Effector memory CD4-positive, alpha-beta T cell (primary cell): ENCODE measurements around the gene ELAVL4.

Experiments used
- DNase-seq, 3 donors: peaks; one replicate each; pipeline ENCODE4 v3.0.0-alpha.2; 2020
- H3K27ac ChIP-seq: 2 replicates; pipeline ENCODE4 v1.7.0; 2013; ENCODE audit warnings: mild to moderate bottlenecking, low read length, moderate library complexity; ENCODE audit not compliant: insufficient read depth, poor library complexity, severe bottlenecking
- H3K27me3 ChIP-seq: replicated peaks from 2 replicates; pipeline ENCODE4 v1.7.0; 2013; ENCODE audit warnings: mild to moderate bottlenecking, low read length; ENCODE audit not compliant: insufficient read depth, control insufficient read depth, poor library complexity, severe bottlenecking
- H3K36me3 ChIP-seq: 2 replicates; pipeline ENCODE4 v1.7.0; 2013; ENCODE audit warnings: mild to moderate bottlenecking, low read length, moderate library complexity; ENCODE audit not compliant: control insufficient read depth, insufficient read depth
- H3K4me1 ChIP-seq: 2 replicates; pipeline ENCODE4 v1.7.0; 2013; ENCODE audit warnings: low read length, mild to moderate bottlenecking; ENCODE audit not compliant: control insufficient read depth, insufficient read depth, poor library complexity, severe bottlenecking
- H3K4me3 ChIP-seq: 2 replicates; pipeline ENCODE4 v1.7.0; 2013; ENCODE audit warnings: low read length, low read depth, mild to moderate bottlenecking; ENCODE audit not compliant: insufficient read depth, poor library complexity, severe bottlenecking
- H3K9me3 ChIP-seq: 2 replicates; pipeline ENCODE4 v1.7.0; 2013; ENCODE audit warnings: mild to moderate bottlenecking, low read length, moderate library complexity; ENCODE audit not compliant: control insufficient read depth

Gene ELAVL4

GRCh38 chr1:50111503-50111902 is 2.8 kb downstream of the ELAVL4 start:
- no peak overlapping the region for H3K4me3 ChIP-seq
- no peaks in the 10 kb centered on the region for H3K27me3 ChIP-seq
- H3K9me3 ChIP-seq, result no peaks in the 10 kb centered on the region
- no peaks in the 10 kb centered on the region for H3K36me3 ChIP-seq
- no peak overlapping the region for H3K27ac ChIP-seq
- H3K4me1 ChIP-seq, result no peaks in the 10 kb centered on the region
- no peak for DNase-seq

GRCh38 chr1:50112193-50112592 is 3.5 kb downstream of the ELAVL4 start:
- H3K27me3 ChIP-seq, result no peaks in the 10 kb centered on the region
- no peak overlapping the region for H3K27ac ChIP-seq
- no peaks in the 10 kb centered on the region for H3K9me3 ChIP-seq
- no peaks in the 10 kb centered on the region for H3K4me1 ChIP-seq
- DNase-seq, result no peak
- no peaks in the 10 kb centered on the region for H3K36me3 ChIP-seq
- no peak overlapping the region for H3K4me3 ChIP-seq

- no peak for DNase-seq
- Histone ChIP-seq H3K27ac (no peak overlapping the region), H3K4me3 (no peak overlapping the region), H3K27me3 (no peaks in the 10 kb centered on the region), H3K4me1 (no peaks in the 10 kb centered on the region), H3K9me3 (no peaks in the 10 kb centered on the region), H3K36me3 (no peaks in the 10 kb centered on the region)
These were observed 14.4 kb downstream of the ELAVL4 start for GRCh38 chr1:50123071-50123470.

- H3K9me3 ChIP-seq, result no peaks in the 10 kb centered on the region
- H3K27me3 ChIP-seq, result no peaks in the 10 kb centered on the region
- no peak overlapping the region for H3K4me3 ChIP-seq
- H3K4me1 ChIP-seq, result no peaks in the 10 kb centered on the region
- H3K27ac ChIP-seq, result no peak overlapping the region
- no peak for DNase-seq
- no peaks in the 10 kb centered on the region for H3K36me3 ChIP-seq
These were observed 18.4 kb downstream of the ELAVL4 start for GRCh38 chr1:50126927-50127715.

GRCh38 chr1:50129201-50129600 is 20.5 kb downstream of the ELAVL4 start:
- Histone ChIP-seq H3K27me3 (no peaks in the 10 kb centered on the region), H3K4me3 (no peak overlapping the region)
- DNase-seq, result no peak

GRCh38 chr1:50132347-50132894 is 23.7 kb downstream of the ELAVL4 start:
- H3K36me3 ChIP-seq, result no peaks in the 10 kb centered on the region
- no peak overlapping the region for H3K27ac ChIP-seq
- H3K4me3 ChIP-seq, result no peak overlapping the region
- H3K27me3 ChIP-seq, result no peaks in the 10 kb centered on the region
- no peaks in the 10 kb centered on the region for H3K9me3 ChIP-seq
- no peak for DNase-seq
- H3K4me1 ChIP-seq, result no peaks in the 10 kb centered on the region

More at GRCh38 chr1:50129201-50129600, 20.5 kb downstream of the ELAVL4 start:
- no peak overlapping the region for H3K27ac ChIP-seq
- no peaks in the 10 kb centered on the region for H3K4me1 ChIP-seq
- no peaks in the 10 kb centered on the region for H3K9me3 ChIP-seq
- H3K36me3 ChIP-seq, result no peaks in the 10 kb centered on the region

GRCh38 chr1:50135716-50136115 is 27.0 kb downstream of the ELAVL4 start:
- H3K27me3 ChIP-seq, result no peaks in the 10 kb centered on the region
- no peak overlapping the region for H3K27ac ChIP-seq
- no peaks in the 10 kb centered on the region for H3K4me1 ChIP-seq
- no peak for DNase-seq
- no peaks in the 10 kb centered on the region for H3K9me3 ChIP-seq
- H3K4me3 ChIP-seq, result no peak overlapping the region
- no peaks in the 10 kb centered on the region for H3K36me3 ChIP-seq

GRCh38 chr1:50139339-50140181 is 30.8 kb downstream of the ELAVL4 start:
- Histone ChIP-seq H3K27ac (no peak overlapping the region), H3K9me3 (no peaks in the 10 kb centered on the region), H3K4me3 (no peak overlapping the region), H3K36me3 (no peaks in the 10 kb centered on the region), H3K4me1 (no peaks in the 10 kb centered on the region), H3K27me3 (no peaks in the 10 kb centered on the region)
- DNase-seq, result no peak

- H3K4me3 ChIP-seq, result no peak overlapping the region
- DNase-seq, result no peak
These were observed 31.4 kb downstream of the ELAVL4 start for GRCh38 chr1:50140182-50140447.

More at GRCh38 chr1:50140182-50140447, 31.4 kb downstream of the ELAVL4 start:
- Histone ChIP-seq H3K9me3 (no peaks in the 10 kb centered on the region), H3K27ac (no peak overlapping the region), H3K36me3 (no peaks in the 10 kb centered on the region), H3K27me3 (no peaks in the 10 kb centered on the region), H3K4me1 (no peaks in the 10 kb centered on the region)
